SK-N-SH (cell line): ENCODE measurements around the gene SPATA21. TPM values are rescaled to one million over a fixed set of nuclear protein-coding genes. Genes with fewer than 3 reads are reported as not detected.
A peak's percentile ranks its signal among the peaks of the same experiment; 100 is the strongest.

Experiments
- CTCF ChIA-PET: fragments of 300-600, 350-600 bp; formaldehyde crosslinking; extraction: SDS; loops from one replicate; lab custom pipeline; 2021; lab: Yijun Ruan, JAX
- POLR2A ChIA-PET: fragments of 350-600 bp; sonication (Branson Sonifier 250); formaldehyde crosslinking; extraction: SDS; loops from one replicate; lab custom pipeline; 2020; ENCODE audit warnings: antibody characterized with exemption, inconsistent platforms; lab: Yijun Ruan, JAX
- DNase-seq: peaks from one replicate; pipeline ENCODE4 v3.0.0; 2012
- H2AFZ ChIP-seq: fragments of 200-600 bp; sonication (generic); 2 replicates; pipeline ENCODE4 v1.8.1; 2016; ENCODE audit warnings: antibody characterized with exemption, mild to moderate bottlenecking, low read depth
- H3F3A ChIP-seq: fragments of 200-600 bp; sonication (generic); replicated peaks from 2 replicates; pipeline ENCODE3; 2016; ENCODE audit warnings: antibody characterized with exemption, mild to moderate bottlenecking; ENCODE audit not compliant: insufficient read depth
- H3K27ac ChIP-seq, 2 experiments: fragments of 200-500 bp in 1 of 2; fragments of 200-600 bp in 1 of 2; sonication (Bioruptor generic) in 1 of 2; sonication (generic), shearing (Covaris generic) in 1 of 2; 2 replicates each; pipeline versions ENCODE4 v1.5.1 to v1.6.1; 2014 to 2016; ENCODE audit warnings: low read depth in 2 of 2, inconsistent platforms in 1 of 2, low read length in 1 of 2, mild to moderate bottlenecking in 1 of 2, mixed read lengths in 1 of 2
- H3K27me3 ChIP-seq: fragments of 200-600 bp; sonication (generic), shearing (Covaris generic); 2 replicates; pipeline ENCODE4 v1.6.1; 2016; ENCODE audit warnings: mixed run types; ENCODE audit not compliant: insufficient read depth
- H3K36me3 ChIP-seq, 2 experiments: fragments of 200-500 bp in 1 of 2; fragments of 200-600 bp in 1 of 2; sonication (Bioruptor generic) in 1 of 2; sonication (generic) in 1 of 2; replicated peaks in 1 of 2; 2 replicates each; pipeline versions ENCODE3 to v1.5.1; 2014 to 2016; ENCODE audit warnings: low read length in 1 of 2, mild to moderate bottlenecking in 1 of 2; ENCODE audit not compliant: insufficient read depth in 2 of 2, control insufficient read depth in 1 of 2
- H3K4me1 ChIP-seq, 2 experiments: fragments of 200-500 bp in 1 of 2; fragments of 200-600 bp in 1 of 2; sonication (Bioruptor generic) in 1 of 2; sonication (generic), shearing (Covaris generic) in 1 of 2; 2 replicates each; pipeline versions ENCODE4 v1.5.1 to v1.6.1; 2014 to 2016; ENCODE audit warnings: low read depth in 1 of 2, low read length in 1 of 2, mixed run types in 1 of 2; ENCODE audit not compliant: insufficient read depth in 2 of 2, control insufficient read depth in 1 of 2
- H3K4me2 ChIP-seq: fragments of 200-600 bp; sonication (generic), shearing (Covaris generic); 2 replicates; pipeline ENCODE4 v1.6.1; 2017; ENCODE audit warnings: mixed run types
- H3K4me3 ChIP-seq, 2 experiments: fragments of 200-500 bp in 1 of 2; fragments of 200-600 bp in 1 of 2; sonication (Bioruptor generic) in 1 of 2; sonication (generic), shearing (Covaris generic) in 1 of 2; 2 replicates each; pipeline versions ENCODE4 v1.5.1 to v1.8.1; 2014 to 2016; ENCODE audit warnings: low read depth in 2 of 2, inconsistent platforms in 1 of 2, low read length in 1 of 2, mild to moderate bottlenecking in 1 of 2, mixed read lengths in 1 of 2, moderate library complexity in 1 of 2
- H3K79me2 ChIP-seq: fragments of 200-600 bp; sonication (generic); 2 replicates; pipeline ENCODE4 v1.8.1; 2017; ENCODE audit warnings: mild to moderate bottlenecking; ENCODE audit not compliant: insufficient read depth
- H3K9ac ChIP-seq: fragments of 200-600 bp; sonication (generic); 2 replicates; pipeline ENCODE4 v1.6.1; 2017; ENCODE audit warnings: mixed run types
- H3K9me2 ChIP-seq: fragments of 200-600 bp; sonication (generic); 2 replicates; pipeline ENCODE4 v1.6.1; 2017; ENCODE audit warnings: mixed run types
- H3K9me3 ChIP-seq: fragments of 200-600 bp; sonication (generic); 2 replicates; pipeline ENCODE4 v1.6.1; 2017; ENCODE audit warnings: mixed run types, mild to moderate bottlenecking, moderate library complexity
- H4K20me1 ChIP-seq: fragments of 200-600 bp; sonication (generic); 2 replicates; pipeline ENCODE4 v1.6.1; 2017; ENCODE audit warnings: mild to moderate bottlenecking, mixed run types; ENCODE audit not compliant: insufficient read depth
- CHD2 ChIP-seq: fragments of 150-350 bp; IDR thresholded peaks from 2 replicates; pipeline ENCODE4 v1.6.1; 2018; ENCODE audit warnings: low read length; ENCODE audit not compliant: partially characterized antibody
- CTCF ChIP-seq: fragments of 200-600 bp; sonication (generic); IDR thresholded peaks from 2 replicates; pipeline ENCODE4 v1.6.1; 2017; ENCODE audit warnings: antibody characterized with exemption, mild to moderate bottlenecking, moderate library complexity
- EZH2phosphoT487 ChIP-seq: fragments of 200-600 bp; sonication (generic); IDR thresholded peaks from 2 replicates; pipeline ENCODE4 v1.6.1; 2017; ENCODE audit warnings: low read depth, mixed run types, mild to moderate bottlenecking, antibody characterized with exemption, moderate library complexity, borderline replicate concordance
- FOSL2 ChIP-seq: IDR thresholded peaks from 2 replicates; pipeline ENCODE4 v1.4.0; 2012; ENCODE audit warnings: low read depth, mild to moderate bottlenecking, moderate library complexity, borderline replicate concordance
- GATA2 ChIP-seq: sonication (generic); formaldehyde crosslinking; IDR thresholded peaks from 2 replicates; pipeline ENCODE4 v1.5.0; 2020; ENCODE audit warnings: mild to moderate bottlenecking, missing genetic modification reagents
- MEF2A ChIP-seq: IDR thresholded peaks from 2 replicates; pipeline ENCODE4 v1.4.0; 2012; ENCODE audit warnings: low read depth, borderline replicate concordance
- POLR2AphosphoS5 ChIP-seq: IDR thresholded peaks from 2 replicates; pipeline ENCODE4 v1.6.1; 2012; ENCODE audit warnings: low read depth, low read length
- RAD21 ChIP-seq: IDR thresholded peaks from 2 replicates; pipeline ENCODE4 v1.6.1; 2012; ENCODE audit warnings: mild to moderate bottlenecking, low read length
- RFX5 ChIP-seq: IDR thresholded peaks from 2 replicates; pipeline ENCODE4 v1.6.1; 2012; ENCODE audit warnings: mild to moderate bottlenecking, improper control_type of control experiment, low read length
- SMC3 ChIP-seq: IDR thresholded peaks from 2 replicates; pipeline ENCODE4 v1.6.1; 2012; ENCODE audit warnings: low read depth, low read length, improper control_type of control experiment
- TEAD4 ChIP-seq: IDR thresholded peaks from 2 replicates; pipeline ENCODE4 v1.4.0; 2012; ENCODE audit warnings: mild to moderate bottlenecking, borderline replicate concordance; ENCODE audit not compliant: insufficient read depth
- YY1 ChIP-seq: IDR thresholded peaks from 2 replicates; pipeline ENCODE4 v1.4.0; 2012; ENCODE audit warnings: low read depth, mild to moderate bottlenecking
- WGBS: methylation state at CpG from one replicate; pipeline ENCODE4 v1.1.6; 2017; ENCODE audit warnings: low lambda C conversion rate; 5-methylcytosine and 5-hydroxymethylcytosine counted together
- polyA plus RNA-seq, 3 experiments: library from polyadenylated mRNA; depleted of rRNA; stranded (reverse); fragments of >200 nt; gene quantifications; 2 replicates each; pipeline ENCODE4 v1.2.3, GENCODE V29; 2012
- TF ChIP-seq, protein P1 (sequence below): IDR thresholded peaks from 2 replicates; pipeline ENCODE4 v1.4.0; 2012; ENCODE audit warnings: low read depth, borderline replicate concordance

SPATA21 gene
- polyA plus RNA-seq, 1 of the 3 experiments (the other 2 are of a cell fraction) = 0.10 TPM

- Histone ChIP-seq H3K9ac (no peak overlapping the region), H3K9me2 (no peaks in the 10 kb centered on the region), H3K4me1 (peaks cover 11 to 25% of the 10 kb centered on the region in 2 experiments; a peak in 3 of 4 replicates), H3K27me3 (no peaks in the 10 kb centered on the region), H3F3A (peaks cover 16% of the 10 kb centered on the region), H3K36me3 (peaks cover 16 to 28% of the 10 kb centered on the region in 2 experiments), H3K4me3 (no peak overlapping the region), H3K9me3 (no peaks in the 10 kb centered on the region), H3K4me2 (no peak overlapping the region), H4K20me1 (peaks cover 77% of the 10 kb centered on the region), H2AFZ (no peak overlapping the region), H3K27ac (no peak overlapping the region), H3K79me2 (peaks cover 94% of the 10 kb centered on the region)
- TF ChIP-seq GATA2 (no peak), SMC3 (no peak), RAD21 (no peak), MEF2A (no peak), POLR2AphosphoS5 (no peak), EZH2phosphoT487 (no peak), FOSL2 (no peak), CHD2 (no peak), RFX5 (no peak), CTCF (no peak), YY1 (no peak)
- POLR2A ChIA-PET = no interaction called here
- DNase-seq = no peak
- WGBS = 100% methylated on average over 3 of the region's 3 CpGs
- CTCF ChIA-PET = interaction anchor here (1.2 kb wide), 1 partner anchor 39 kb away, joined by 3 read pairs; the partner anchor contains the start of gene FBXO42
Measured at GRCh38 chr1:16391411-16391810, 45.8 kb downstream of the SPATA21 start.

- Histone ChIP-seq H3K4me2 (peak overlapping the region; percentile 26), H4K20me1 (peaks cover 92% of the 10 kb centered on the region), H3K27me3 (no peaks in the 10 kb centered on the region), H3K27ac (peak overlapping the region; percentile 51 to 76; a peak in 2 of 4 replicates), H3K79me2 (peaks cover 98% of the 10 kb centered on the region), H3K4me1 (peaks cover 17 to 32% of the 10 kb centered on the region in 2 experiments; a peak in 3 of 4 replicates), H3K9ac (no peak overlapping the region), H3K4me3 (no peak overlapping the region), H3K9me3 (no peaks in the 10 kb centered on the region), H3F3A (peaks cover 35% of the 10 kb centered on the region), H3K36me3 (peaks cover 0 to 7% of the 10 kb centered on the region in 2 experiments), H2AFZ (no peak overlapping the region), H3K9me2 (no peaks in the 10 kb centered on the region)
- TF ChIP-seq TEAD4 = no peak
- TF ChIP-seq, protein P1, sequence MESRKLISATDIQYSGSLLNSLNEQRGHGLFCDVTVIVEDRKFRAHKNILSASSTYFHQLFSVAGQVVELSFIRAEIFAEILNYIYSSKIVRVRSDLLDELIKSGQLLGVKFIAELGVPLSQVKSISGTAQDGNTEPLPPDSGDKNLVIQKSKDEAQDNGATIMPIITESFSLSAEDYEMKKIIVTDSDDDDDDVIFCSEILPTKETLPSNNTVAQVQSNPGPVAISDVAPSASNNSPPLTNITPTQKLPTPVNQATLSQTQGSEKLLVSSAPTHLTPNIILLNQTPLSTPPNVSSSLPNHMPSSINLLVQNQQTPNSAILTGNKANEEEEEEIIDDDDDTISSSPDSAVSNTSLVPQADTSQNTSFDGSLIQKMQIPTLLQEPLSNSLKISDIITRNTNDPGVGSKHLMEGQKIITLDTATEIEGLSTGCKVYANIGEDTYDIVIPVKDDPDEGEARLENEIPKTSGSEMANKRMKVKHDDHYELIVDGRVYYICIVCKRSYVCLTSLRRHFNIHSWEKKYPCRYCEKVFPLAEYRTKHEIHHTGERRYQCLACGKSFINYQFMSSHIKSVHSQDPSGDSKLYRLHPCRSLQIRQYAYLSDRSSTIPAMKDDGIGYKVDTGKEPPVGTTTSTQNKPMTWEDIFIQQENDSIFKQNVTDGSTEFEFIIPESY = no peak
- TF ChIP-seq CTCF = no peak
- TF ChIP-seq YY1 = no peak
- DNase-seq = no peak
- ChIA-PET CTCF (interaction anchor here (0.8 to 1.7 kb wide), 3 partner anchors 11 to 53 kb away, joined by 3 to 6 read pairs (median 3); partner anchors contain the start of gene NECAP2), POLR2A (no interaction called here)
- 95% methylated on average over 14 of the region's 14 CpGs for WGBS
Measured at GRCh38 chr1:16387201-16388188, 49.7 kb downstream of the SPATA21 start.
